Retina (tissue), 1 donor: Measurements from ENCODE around the gene NFE2L3.
"Not testable (repeated sequence)": the region's sequence is repeated elsewhere in the genome, so short reads cannot be mapped to it uniquely, and the experiment has no call there.

Experiments used
- DNase-seq: peaks from one replicate; pipeline ENCODE4 v3.0.0-alpha.2; 2016

The NFE2L3 gene

GRCh38 chr7:26169271-26169670 is 17.3 kb downstream of the NFE2L3 start:
- no peak for DNase-seq

GRCh38 chr7:26170663-26171062 is 18.7 kb downstream of the NFE2L3 start:
- no peak for DNase-seq

- no peak for DNase-seq
Measured at GRCh38 chr7:26171601-26172000, 19.6 kb downstream of the NFE2L3 start.

GRCh38 chr7:26172048-26172447 is 20.1 kb downstream of the NFE2L3 start:
- no peak for DNase-seq

- not testable (repeated sequence) for DNase-seq
Measured at GRCh38 chr7:26175903-26176302, 23.9 kb downstream of the NFE2L3 start.

GRCh38 chr7:26176696-26177095 is 24.7 kb downstream of the NFE2L3 start:
- DNase-seq, result not testable (repeated sequence)

GRCh38 chr7:26177269-26177668 is 25.3 kb downstream of the NFE2L3 start:
- DNase-seq, result not testable (repeated sequence)

GRCh38 chr7:26178272-26178960 is 26.4 kb downstream of the NFE2L3 start:
- DNase-seq, result no peak

GRCh38 chr7:26179422-26179821 is 27.4 kb downstream of the NFE2L3 start:
- no peak for DNase-seq

- no peak for DNase-seq
Measured at GRCh38 chr7:26179826-26180497, 28.0 kb downstream of the NFE2L3 start.

- DNase-seq, result no peak
Measured at GRCh38 chr7:26180792-26181198, 28.8 kb downstream of the NFE2L3 start.

GRCh38 chr7:26181474-26182227 is 29.7 kb downstream of the NFE2L3 start:
- no peak for DNase-seq

GRCh38 chr7:26182283-26182682 is 30.3 kb downstream of the NFE2L3 start:
- DNase-seq, result no peak

- no peak for DNase-seq
Measured at GRCh38 chr7:26182706-26183105, 30.7 kb downstream of the NFE2L3 start.

GRCh38 chr7:26183545-26184280 is 31.7 kb downstream of the NFE2L3 start:
- no peak for DNase-seq

GRCh38 chr7:26184281-26185101 is 32.5 kb downstream of the NFE2L3 start:
- not testable (repeated sequence) for DNase-seq

GRCh38 chr7:26185131-26185843 is 33.3 kb downstream of the NFE2L3 start:
- DNase-seq, result no peak

- DNase-seq, result no peak
Measured at GRCh38 chr7:26185844-26186180, 33.8 kb downstream of the NFE2L3 start.

GRCh38 chr7:26186364-26187311 is 34.6 kb downstream of the NFE2L3 start:
- DNase-seq, result no peak
